ENCODE data around the gene OR2L3.
"Not testable (repeated sequence)": the region's sequence is repeated elsewhere in the genome, so short reads cannot be mapped to it uniquely, and the experiment has no call there.

- TF ChIP-seq POLR2A, CTCF (IDR thresholded peaks at IDR 0.05): not testable (repeated sequence)
Observed at GRCh38 chr1:248083864-248084263, 37.2 kb downstream of the OR2L3 start.

Measured in thyroid gland (tissue), 4 donors.